ENCODE data around the gene MCM10.

DNA sequence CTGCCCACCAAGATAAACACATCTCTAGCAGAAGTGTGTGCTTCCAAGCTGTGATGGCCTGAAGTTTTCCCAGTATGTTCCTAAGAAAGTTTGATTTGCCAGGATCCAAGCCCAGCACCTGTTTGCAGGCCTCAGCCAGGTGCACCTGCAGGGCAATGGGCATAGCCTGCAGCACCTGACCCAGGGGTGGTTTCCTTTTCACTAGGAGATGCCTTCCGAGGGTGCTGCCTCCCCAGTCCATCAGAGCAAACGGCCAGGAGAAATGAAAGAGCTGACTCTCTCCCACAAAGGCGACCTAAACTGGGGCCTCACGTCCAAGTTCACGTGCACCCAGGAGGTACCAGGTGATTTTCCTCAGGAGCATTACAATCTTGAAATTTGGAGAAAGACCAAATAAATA, 65.7 kb downstream of the MCM10 start:
- TF ChIP-seq, protein P1, sequence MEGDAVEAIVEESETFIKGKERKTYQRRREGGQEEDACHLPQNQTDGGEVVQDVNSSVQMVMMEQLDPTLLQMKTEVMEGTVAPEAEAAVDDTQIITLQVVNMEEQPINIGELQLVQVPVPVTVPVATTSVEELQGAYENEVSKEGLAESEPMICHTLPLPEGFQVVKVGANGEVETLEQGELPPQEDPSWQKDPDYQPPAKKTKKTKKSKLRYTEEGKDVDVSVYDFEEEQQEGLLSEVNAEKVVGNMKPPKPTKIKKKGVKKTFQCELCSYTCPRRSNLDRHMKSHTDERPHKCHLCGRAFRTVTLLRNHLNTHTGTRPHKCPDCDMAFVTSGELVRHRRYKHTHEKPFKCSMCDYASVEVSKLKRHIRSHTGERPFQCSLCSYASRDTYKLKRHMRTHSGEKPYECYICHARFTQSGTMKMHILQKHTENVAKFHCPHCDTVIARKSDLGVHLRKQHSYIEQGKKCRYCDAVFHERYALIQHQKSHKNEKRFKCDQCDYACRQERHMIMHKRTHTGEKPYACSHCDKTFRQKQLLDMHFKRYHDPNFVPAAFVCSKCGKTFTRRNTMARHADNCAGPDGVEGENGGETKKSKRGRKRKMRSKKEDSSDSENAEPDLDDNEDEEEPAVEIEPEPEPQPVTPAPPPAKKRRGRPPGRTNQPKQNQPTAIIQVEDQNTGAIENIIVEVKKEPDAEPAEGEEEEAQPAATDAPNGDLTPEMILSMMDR (IDR thresholded peaks at IDR 0.05; ENCODE audit: insufficient read depth, low read depth, low read length), result no peak
- TF ChIP-seq EZH2 (IDR thresholded peaks at IDR 0.05; ENCODE audit: insufficient read depth, low read length), result no peak
